Activated T-cell treated with anti-CD3 and anti-CD28 coated beads, Interleukin-2, amount 50 U/mL, for 4 hours (primary cell): ENCODE data around the gene RPL19. TPM values are rescaled to one million over a fixed set of nuclear protein-coding genes. Genes with fewer than 3 reads are reported as not detected.

Experiments
- ATAC-seq, 2 donors: fragments of 200-7000 bp; cut with Tn5 transposase; one replicate each; pipeline ENCODE4 v1.10.0; 2021
- DNase-seq: peaks from one replicate; pipeline ENCODE4 v3.0.0-alpha.2; 2020
- H3K27me3 Mint-ChIP-seq: one replicate; pipeline ENCODE4 v1.8.0; 2021; ENCODE audit warnings: low read depth, mixed read lengths
- H3K36me3 Mint-ChIP-seq: one replicate; pipeline ENCODE4 v1.8.0; 2022; ENCODE audit warnings: mixed read lengths; ENCODE audit not compliant: insufficient read depth
- H3K4me1 Mint-ChIP-seq: one replicate; pipeline ENCODE4 v1.8.0; 2021; ENCODE audit warnings: low read depth, mixed read lengths
- H3K4me3 Mint-ChIP-seq: one replicate; pipeline ENCODE4 v1.8.0; 2021; ENCODE audit warnings: mild to moderate bottlenecking, moderate library complexity, mixed read lengths
- H3K9me3 Mint-ChIP-seq: one replicate; pipeline ENCODE4 v1.8.0; 2021; ENCODE audit warnings: mixed read lengths
- total RNA-seq, 3 donors: library from RNA; stranded (reverse); gene quantifications; one replicate each; pipeline ENCODE4 v1.2.1, GENCODE V29; 2021

The RPL19 gene
- total RNA-seq, 3 donors from 2014 or later: 2,810 to 3,060 (median 2,906) TPM

GRCh38 chr17:39218906-39219305 lies 18.8 kb downstream of the RPL19 start:
- no peak for ATAC-seq
- no peak overlapping the region for H3K4me3 Mint-ChIP-seq
- peaks cover 3% of the 10 kb centered on the region for H3K4me1 Mint-ChIP-seq
- H3K36me3 Mint-ChIP-seq: no peaks in the 10 kb centered on the region
- no peak for DNase-seq
- H3K9me3 Mint-ChIP-seq: no peaks in the 10 kb centered on the region
- peaks cover 31% of the 10 kb centered on the region for H3K27me3 Mint-ChIP-seq

- peaks cover 7% of the 10 kb centered on the region for H3K4me1 Mint-ChIP-seq
Measured at GRCh38 chr17:39219647-39220154, 19.6 kb downstream of the RPL19 start.

GRCh38 chr17:39221572-39221971 lies 21.5 kb downstream of the RPL19 start:
- no peak for ATAC-seq
- H3K36me3 Mint-ChIP-seq: no peaks in the 10 kb centered on the region

More at GRCh38 chr17:39219647-39220154, 19.6 kb downstream of the RPL19 start:
- no peak overlapping the region for H3K4me3 Mint-ChIP-seq
- ATAC-seq (no peak), DNase-seq (no peak)
- peaks cover 36% of the 10 kb centered on the region for H3K27me3 Mint-ChIP-seq
- no peaks in the 10 kb centered on the region for H3K36me3 Mint-ChIP-seq
- no peaks in the 10 kb centered on the region for H3K9me3 Mint-ChIP-seq

GRCh38 chr17:39222151-39222550 lies 22.1 kb downstream of the RPL19 start:
- Mint-ChIP-seq H3K4me1 (peaks cover 13% of the 10 kb centered on the region), H3K27me3 (peaks cover 32% of the 10 kb centered on the region), H3K9me3 (no peaks in the 10 kb centered on the region), H3K36me3 (no peaks in the 10 kb centered on the region), H3K4me3 (no peak overlapping the region)
- DNase-seq: no peak
- ATAC-seq: no peak

More at GRCh38 chr17:39221572-39221971, 21.5 kb downstream of the RPL19 start:
- no peaks in the 10 kb centered on the region for H3K9me3 Mint-ChIP-seq
- H3K4me3 Mint-ChIP-seq: no peak overlapping the region
- H3K27me3 Mint-ChIP-seq: peaks cover 33% of the 10 kb centered on the region
- H3K4me1 Mint-ChIP-seq: peaks cover 13% of the 10 kb centered on the region
- DNase-seq: no peak

GRCh38 chr17:39222866-39223834 lies 23.1 kb downstream of the RPL19 start:
- H3K27me3 Mint-ChIP-seq: peaks cover 38% of the 10 kb centered on the region
- H3K4me1 Mint-ChIP-seq: peaks cover 13% of the 10 kb centered on the region
- no peaks in the 10 kb centered on the region for H3K9me3 Mint-ChIP-seq

GRCh38 chr17:39223907-39224777 lies 24.1 kb downstream of the RPL19 start:
- Mint-ChIP-seq H3K9me3 (no peaks in the 10 kb centered on the region), H3K27me3 (peaks cover 38% of the 10 kb centered on the region), H3K4me3 (peak overlapping the region; percentile 17), H3K4me1 (peaks cover 13% of the 10 kb centered on the region), H3K36me3 (no peaks in the 10 kb centered on the region)
- no peak for DNase-seq
- ATAC-seq: no peak

More at GRCh38 chr17:39222866-39223834, 23.1 kb downstream of the RPL19 start:
- no peaks in the 10 kb centered on the region for H3K36me3 Mint-ChIP-seq
- ATAC-seq (no peak), DNase-seq (no peak)
- no peak overlapping the region for H3K4me3 Mint-ChIP-seq

- DNase-seq (no peak), ATAC-seq (peak; percentile 39 to 41)
- peaks cover 13% of the 10 kb centered on the region for H3K4me1 Mint-ChIP-seq
- H3K27me3 Mint-ChIP-seq: peaks cover 43% of the 10 kb centered on the region
- H3K4me3 Mint-ChIP-seq: peak overlapping the region; percentile 65
- no peaks in the 10 kb centered on the region for H3K36me3 Mint-ChIP-seq
- H3K9me3 Mint-ChIP-seq: no peaks in the 10 kb centered on the region
Measured at GRCh38 chr17:39224778-39225307, 24.8 kb downstream of the RPL19 start.

- H3K4me3 Mint-ChIP-seq: peak within 1 kb of the TSS; percentile 65
- DNase-seq: no peak
- peak; percentile 66 to 70 for ATAC-seq
- H3K27me3 Mint-ChIP-seq: peaks cover 45% of the 10 kb centered on the region
- H3K4me1 Mint-ChIP-seq: peaks cover 13% of the 10 kb centered on the region
- no peaks in the 10 kb centered on the region for H3K36me3 Mint-ChIP-seq
- H3K9me3 Mint-ChIP-seq: no peaks in the 10 kb centered on the region
Measured at GRCh38 chr17:39225308-39225958, 25.4 kb downstream of the RPL19 start, which contains the start of gene STAC2. Gene STAC2 (minus strand): TSS chr17:39225945. CDS start chr17:39225502, 443 bp downstream.

GRCh38 chr17:39225959-39226683 lies 26.0 kb downstream of the RPL19 start:
- peak; percentile 84 to 87 for ATAC-seq
- peak overlapping the region; percentile 61 for H3K4me3 Mint-ChIP-seq
- DNase-seq: peak; percentile 53
- H3K4me1 Mint-ChIP-seq: peaks cover 13% of the 10 kb centered on the region
- H3K36me3 Mint-ChIP-seq: no peaks in the 10 kb centered on the region
- no peaks in the 10 kb centered on the region for H3K9me3 Mint-ChIP-seq
- H3K27me3 Mint-ChIP-seq: peaks cover 45% of the 10 kb centered on the region

GRCh38 chr17:39227364-39227919 lies 27.4 kb downstream of the RPL19 start:
- Mint-ChIP-seq H3K36me3 (no peaks in the 10 kb centered on the region), H3K4me1 (peaks cover 23% of the 10 kb centered on the region), H3K9me3 (no peaks in the 10 kb centered on the region), H3K27me3 (peaks cover 52% of the 10 kb centered on the region), H3K4me3 (no peak overlapping the region)
- DNase-seq: no peak
- ATAC-seq: no peak

- Mint-ChIP-seq H3K4me1 (peaks cover 16% of the 10 kb centered on the region), H3K4me3 (no peak overlapping the region), H3K27me3 (peaks cover 36% of the 10 kb centered on the region), H3K36me3 (no peaks in the 10 kb centered on the region), H3K9me3 (no peaks in the 10 kb centered on the region)
- DNase-seq (no peak), ATAC-seq (no peak)
Measured at GRCh38 chr17:39229274-39229913, 29.3 kb downstream of the RPL19 start.

- peaks cover 15% of the 10 kb centered on the region for H3K4me1 Mint-ChIP-seq
- DNase-seq (no peak), ATAC-seq (no peak)
- no peaks in the 10 kb centered on the region for H3K9me3 Mint-ChIP-seq
- H3K4me3 Mint-ChIP-seq: no peak overlapping the region
- H3K36me3 Mint-ChIP-seq: no peaks in the 10 kb centered on the region
- peaks cover 35% of the 10 kb centered on the region for H3K27me3 Mint-ChIP-seq
Measured at GRCh38 chr17:39230361-39230760, 30.3 kb downstream of the RPL19 start.
